Measurements from ENCODE around the gene ZCCHC14. TPM values are rescaled to one million over a fixed set of nuclear protein-coding genes. Genes with fewer than 3 reads are reported as not detected.
A peak's percentile ranks its signal among the peaks of the same experiment; 100 is the strongest.

ZCCHC14 gene
- 14.0 and 14.6 TPM in 2 replicates for polyA plus RNA-seq (2014; cell fraction: cytosol; rRNA removed)
- 21.2 and 55.0 TPM in 2 replicates for polyA plus RNA-seq (2014; cell fraction: nucleus; rRNA removed)

DNA sequence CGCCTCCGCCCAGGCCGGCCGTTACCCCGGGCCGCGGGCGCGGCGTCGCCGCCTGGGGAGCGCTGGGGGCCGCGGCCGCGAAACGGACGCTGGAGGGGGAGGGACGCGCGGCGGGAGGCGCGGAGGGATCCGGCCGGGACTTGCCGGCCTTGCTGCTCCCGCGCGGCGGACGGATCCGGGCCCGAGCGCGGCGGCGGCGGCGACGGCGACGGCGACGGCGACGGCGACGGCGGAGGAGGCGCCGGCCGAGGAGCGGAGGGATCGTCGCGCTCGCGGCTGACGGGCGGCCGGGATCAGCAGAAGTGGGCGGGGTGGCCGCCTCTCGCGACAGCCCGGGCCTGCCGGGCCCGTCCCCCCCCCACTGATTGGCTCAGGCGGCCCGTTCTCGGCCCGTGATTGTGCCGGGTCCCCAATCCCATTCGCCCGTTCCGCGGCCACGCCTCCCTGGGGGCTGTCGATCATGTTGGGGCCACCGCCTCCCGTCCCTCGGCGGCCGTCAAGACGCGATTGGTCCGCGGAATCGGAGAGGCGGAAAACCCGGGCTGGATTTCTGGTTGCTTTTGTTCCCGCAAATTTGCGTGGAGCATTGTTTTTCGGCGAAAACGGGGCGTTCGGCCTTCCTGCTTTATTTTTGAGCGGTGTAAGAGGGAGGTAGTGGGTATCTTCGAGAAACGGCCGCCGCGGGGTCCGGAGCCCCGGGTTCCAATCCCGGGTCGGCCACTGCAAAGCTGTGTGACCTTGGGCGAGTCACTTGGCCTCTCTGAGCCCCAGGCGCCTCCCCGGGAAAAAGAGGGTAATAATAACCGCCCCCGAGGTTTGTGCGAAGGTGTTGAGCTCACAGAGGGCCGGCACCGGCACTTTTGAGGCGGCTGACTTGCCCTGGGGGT is at the start of gene ZCCHC14:
Gene ZCCHC14, minus strand, starts transcription at position 304 of the 887 bp plus-strand sequence. CDS start 786 bp downstream, outside the sequence.
- peak; percentile 98 for DNase-seq (ENCODE audit: low spot score)

- DNase-seq (ENCODE audit: low spot score): no peak
Observed at GRCh38 chr16:87541872-87542234, 49.0 kb upstream of the ZCCHC14 start.

- DNase-seq (ENCODE audit: low spot score): peak; percentile 44
Observed at GRCh38 chr16:87541147-87541871, 48.5 kb upstream of the ZCCHC14 start.

- DNase-seq (ENCODE audit: low spot score): no peak
Observed at GRCh38 chr16:87540897-87541146, 48.0 kb upstream of the ZCCHC14 start.

DNA sequence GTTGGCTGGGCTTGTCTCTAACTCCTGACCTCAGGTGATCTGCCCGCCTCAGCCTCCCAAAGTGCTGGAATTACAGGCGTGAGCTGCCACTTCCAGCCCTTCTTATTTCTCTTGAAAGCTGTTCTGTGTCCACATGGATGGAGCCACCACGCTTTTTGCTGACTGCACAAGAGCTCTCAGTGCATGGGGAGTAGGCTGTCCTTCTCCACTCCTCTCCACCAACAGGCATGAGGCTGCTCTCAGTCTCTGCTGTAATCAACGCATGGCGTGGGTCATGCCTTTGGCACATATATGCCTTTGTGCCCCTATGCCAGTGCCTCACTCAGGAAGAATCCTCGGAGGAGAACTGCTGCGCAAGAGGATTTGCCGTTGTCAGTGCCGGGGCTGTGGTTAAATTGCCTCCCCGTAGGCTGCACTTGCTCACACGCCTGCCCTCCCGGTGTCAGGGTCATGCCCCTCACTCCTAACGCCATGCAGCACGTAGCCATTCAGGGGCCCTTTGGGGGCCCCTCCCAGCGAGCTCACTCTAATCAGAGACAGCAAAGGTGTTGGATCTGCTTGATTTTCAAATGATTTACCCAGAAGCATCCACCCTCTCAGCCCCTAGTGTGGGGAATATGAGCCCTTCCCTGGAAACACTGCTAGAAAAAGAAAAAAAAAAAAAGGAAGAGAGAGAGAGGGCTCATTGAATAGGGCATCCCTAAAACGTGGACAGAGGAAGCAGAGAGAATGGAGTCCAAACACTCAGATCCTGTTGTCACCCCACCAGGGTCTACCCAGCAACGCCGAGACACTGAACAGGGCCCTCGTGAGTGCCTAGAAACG is 47.5 kb upstream of the ZCCHC14 start:
- DNase-seq (ENCODE audit: low spot score): peak; percentile 36

- no peak for DNase-seq (ENCODE audit: low spot score)
Observed at GRCh38 chr16:87539113-87539512, 46.3 kb upstream of the ZCCHC14 start.

GRCh38 chr16:87538594-87538993 is 45.8 kb upstream of the ZCCHC14 start:
- DNase-seq (ENCODE audit: low spot score): no peak

DNA sequence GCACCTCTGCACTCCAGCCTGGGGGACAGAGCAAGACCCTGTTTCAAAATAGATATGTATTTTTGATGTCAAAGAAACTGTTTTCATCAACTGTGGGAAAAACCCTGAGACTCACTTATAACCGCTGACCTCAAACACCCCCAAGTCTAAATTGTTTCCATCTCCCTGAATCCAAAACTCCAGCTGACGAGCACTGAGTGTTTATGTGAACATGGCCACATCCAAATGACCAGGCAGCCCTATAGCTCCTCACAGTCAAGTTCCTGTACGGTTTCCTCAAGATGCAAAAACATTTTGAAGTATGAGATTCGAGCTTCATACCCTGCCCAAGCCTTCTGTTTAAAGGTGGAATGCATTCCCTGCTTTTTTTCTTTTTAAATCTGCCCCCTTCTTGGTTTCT is 45.3 kb upstream of the ZCCHC14 start:
- DNase-seq (ENCODE audit: low spot score): no peak

GRCh38 chr16:87536795-87537142 is 43.9 kb upstream of the ZCCHC14 start:
- no peak for DNase-seq (ENCODE audit: low spot score)

GRCh38 chr16:87535855-87536794 is 43.3 kb upstream of the ZCCHC14 start:
- no peak for DNase-seq (ENCODE audit: low spot score)

GRCh38 chr16:87535457-87535854 is 42.6 kb upstream of the ZCCHC14 start:
- no peak for DNase-seq (ENCODE audit: low spot score)

- DNase-seq (ENCODE audit: low spot score): no peak
Observed at GRCh38 chr16:87534751-87535150, 41.9 kb upstream of the ZCCHC14 start.

- DNase-seq (ENCODE audit: low spot score): no peak
Observed at GRCh38 chr16:87534030-87534653, 41.3 kb upstream of the ZCCHC14 start.

- no peak for DNase-seq (ENCODE audit: low spot score)
Observed at GRCh38 chr16:87533061-87533460, 40.2 kb upstream of the ZCCHC14 start.

- DNase-seq (ENCODE audit: low spot score): no peak
Observed at GRCh38 chr16:87531418-87531817, 38.6 kb upstream of the ZCCHC14 start.

DNA sequence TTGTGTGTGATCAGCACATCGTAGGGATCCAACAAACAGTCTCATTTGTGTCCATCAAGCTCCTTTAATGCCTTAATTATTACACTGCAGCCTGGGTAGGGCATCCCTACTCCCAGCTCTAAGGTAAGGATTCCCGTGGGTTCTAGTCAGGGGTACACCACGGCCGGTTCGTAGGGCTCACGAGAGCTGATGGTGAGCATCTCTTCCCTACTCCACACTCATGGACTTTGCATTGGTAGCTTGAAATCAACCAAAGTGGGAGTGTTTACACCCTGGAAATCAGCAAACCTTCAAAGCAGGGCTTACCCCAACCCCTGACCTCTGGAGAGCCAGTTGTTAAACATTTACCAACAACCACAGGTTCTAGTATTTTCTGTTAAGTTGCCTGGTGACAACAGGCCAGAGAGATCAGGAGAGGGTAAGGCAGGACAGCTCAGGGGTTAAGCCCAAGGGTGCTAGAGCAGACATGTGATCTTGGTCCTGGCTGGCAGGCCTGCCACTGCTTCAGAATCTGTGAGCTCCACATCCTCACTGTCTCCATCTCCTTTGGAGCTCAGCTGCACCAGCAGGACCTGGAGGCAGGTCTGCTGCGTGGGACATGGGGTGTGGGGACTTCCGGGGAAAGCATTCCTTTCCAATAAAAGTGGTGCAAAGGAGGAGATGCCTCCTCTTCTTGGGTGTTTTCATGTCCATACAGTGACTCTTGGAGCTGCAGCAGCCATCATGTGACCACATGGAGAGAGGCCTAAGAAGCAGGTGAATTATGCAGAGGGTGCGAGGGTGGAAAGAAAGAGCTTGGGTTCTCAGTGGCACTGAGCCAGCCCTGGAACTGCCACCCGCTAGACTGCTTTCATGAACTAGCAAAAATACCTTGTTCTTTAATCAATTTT is 36.1 kb upstream of the ZCCHC14 start:
- DNase-seq (ENCODE audit: low spot score): no peak

GRCh38 chr16:87527055-87527724 is 34.4 kb upstream of the ZCCHC14 start:
- no peak for DNase-seq (ENCODE audit: low spot score)

DNA sequence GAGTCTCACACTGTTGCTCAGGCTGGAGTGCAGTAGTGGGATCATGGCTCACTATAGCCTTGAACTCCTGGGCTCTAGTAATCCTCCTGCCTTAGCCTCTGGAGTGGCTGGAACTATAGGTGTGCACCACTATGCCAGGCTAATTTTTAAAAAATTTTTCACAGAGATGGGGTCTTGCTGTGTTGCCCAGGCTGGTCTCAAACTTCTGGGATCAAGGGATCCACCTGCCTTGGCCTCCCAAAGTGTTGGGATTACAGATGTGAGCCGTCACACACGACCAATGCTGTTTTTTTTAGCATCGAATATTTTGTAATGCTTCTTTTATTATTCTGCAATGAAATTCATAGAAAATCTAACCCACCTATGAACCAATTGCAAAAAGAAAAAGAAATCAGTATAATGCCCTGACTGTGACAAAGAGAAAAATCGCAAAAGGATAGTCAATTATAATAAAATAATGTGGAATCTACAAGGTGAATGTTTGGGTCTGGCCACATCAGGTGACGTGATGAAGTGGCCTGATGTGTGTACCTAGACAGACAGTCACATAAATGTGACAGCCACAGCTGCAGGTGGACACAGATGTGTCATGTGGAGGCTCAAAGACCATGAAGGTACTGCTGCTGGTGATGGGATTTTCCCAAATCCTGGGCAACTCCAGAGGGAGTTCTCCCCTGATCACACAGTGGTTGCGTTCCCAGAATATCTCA is 33.6 kb upstream of the ZCCHC14 start:
- DNase-seq (ENCODE audit: low spot score): no peak
